Heart left ventricle (tissue), 13 donors: ENCODE results near the gene IFI30.

ENCODE experiments used
- CTCF ChIP-seq, 12 donors: fragments of 200-600 bp; sonication (generic) in 4 of 12; IDR thresholded peaks; one replicate each; pipeline versions ENCODE4 v1.5.0 to v1.8.0; 2018 to 2022; ENCODE audit warnings: antibody characterized with exemption in 12 of 12, mild to moderate bottlenecking in 5 of 12
- POLR2A ChIP-seq, 2 donors: fragments of 450-650 bp; IDR thresholded peaks; one replicate each; pipeline ENCODE4 v1.6.1; 2017; ENCODE audit warnings: antibody characterized with exemption in 2 of 2, mild to moderate bottlenecking in 2 of 2, moderate library complexity in 2 of 2
- donor health status: ischemic (EF 13 %, LVEDD 7.1; RV severe dilation, severe dysfunction).
- donor health status: DM: no; HTN: yes; CAD: no.
- donor health status: DM: no; HTN: no; CAD: no.
- donor health status: ischemic (EF 25% LVEDD 6.9; RV normal size, moderate dysfunction).
- donor health status: ischemic (EF 25% LVEDD 5.7; RV mildly dilated, moderate dysfunction).
- donor health status: ischemic (EF 35%, LVEDD 5.7; RV mildly dilated, moderate dysfunction).
- donor health status: nonischemic (EF 11% LVEDD 7.7; RV severe dilation, severe dysfunction).
- donor health status: DM: yes; HTN: yes; CAD: no.
- donor health status: PGD.
- donor health status: ischemic (EF 29% LVEDD 5.4; RV normal size, mild dysfunction).
- donor health status: nonischemic (EF 23%, LVEDD 6.1; RV moderate dilation, normal function).

- TF ChIP-seq POLR2A (IDR thresholded peaks at IDR 0.05) (no peak), CTCF (IDR thresholded peaks at IDR 0.05) (no peak)
Measured at GRCh38 chr19:18144906-18145305, 28.7 kb upstream of the IFI30 start.
